Activated T-cell treated with anti-CD3 and anti-CD28 coated beads, Interleukin-2, amount 50 U/mL, for 1 hour (primary cell): ENCODE results near the gene H19.
A peak's percentile ranks its signal among the peaks of the same experiment; 100 is the strongest.

ENCODE experiments used
- DNase-seq: peaks from one replicate; pipeline ENCODE4 v3.0.0-alpha.2; 2020

Gene H19

DNA sequence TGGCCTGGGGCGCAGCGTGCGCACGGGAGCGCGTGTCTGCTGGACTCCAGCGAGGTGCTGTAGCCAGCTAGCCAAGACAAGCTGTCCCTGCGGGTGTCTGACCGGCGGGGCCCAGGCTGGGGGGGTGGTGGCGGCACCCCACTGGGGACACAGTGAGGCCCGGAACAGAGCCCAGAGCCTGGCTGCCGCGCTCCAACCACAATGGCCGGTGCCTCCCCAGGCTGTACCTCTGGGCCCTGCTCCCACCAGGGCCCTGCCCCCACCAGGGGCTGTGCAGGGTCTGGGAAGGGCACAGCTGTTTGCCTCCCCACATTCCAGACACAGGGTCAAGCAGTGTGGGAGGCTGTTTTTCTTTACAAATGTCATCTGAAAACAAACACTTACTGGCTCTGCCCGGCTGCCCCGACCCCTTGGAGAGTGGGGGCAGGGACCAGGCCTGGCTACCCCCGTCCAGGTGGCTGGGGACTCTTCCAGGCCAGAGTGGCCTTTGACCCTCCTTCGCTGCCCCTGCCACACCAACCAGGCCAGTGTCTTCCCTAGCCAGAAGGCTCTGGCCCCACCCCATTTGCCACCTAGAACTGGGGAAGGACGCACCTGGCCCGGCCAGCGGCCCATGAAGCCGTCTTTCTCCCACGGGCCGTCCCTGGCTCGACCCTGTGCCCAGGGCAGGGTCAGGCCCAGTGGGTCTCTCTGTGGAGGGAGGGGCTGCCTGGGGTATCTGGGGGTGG is 14.6 kb downstream of the H19 start:
- DNase-seq, result no peak

GRCh38 chr11:1979607-1980006 is 18.0 kb downstream of the H19 start:
- no peak for DNase-seq

- DNase-seq, result no peak
These were observed 18.7 kb downstream of the H19 start for GRCh38 chr11:1978720-1979473.

DNA sequence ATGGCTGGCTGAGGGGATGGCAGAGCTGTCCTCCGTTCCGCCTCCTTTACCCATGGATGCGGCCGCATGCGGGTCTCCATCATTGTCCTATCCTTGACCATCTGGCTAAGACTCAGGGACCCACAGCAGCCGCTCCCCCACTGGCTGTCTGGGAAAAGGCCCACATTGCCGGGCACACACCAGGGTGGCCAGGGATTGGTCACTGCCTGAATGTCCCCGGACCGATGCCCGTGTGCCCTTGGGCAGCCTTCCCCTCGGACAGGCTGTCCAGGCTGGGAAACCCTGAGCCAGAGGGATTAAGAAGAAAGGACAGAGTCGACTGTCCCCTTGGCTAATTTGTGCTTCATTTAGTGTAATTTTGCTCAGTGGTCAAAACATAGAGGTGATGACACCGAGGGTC is 22.5 kb downstream of the H19 start:
- no peak for DNase-seq

DNA sequence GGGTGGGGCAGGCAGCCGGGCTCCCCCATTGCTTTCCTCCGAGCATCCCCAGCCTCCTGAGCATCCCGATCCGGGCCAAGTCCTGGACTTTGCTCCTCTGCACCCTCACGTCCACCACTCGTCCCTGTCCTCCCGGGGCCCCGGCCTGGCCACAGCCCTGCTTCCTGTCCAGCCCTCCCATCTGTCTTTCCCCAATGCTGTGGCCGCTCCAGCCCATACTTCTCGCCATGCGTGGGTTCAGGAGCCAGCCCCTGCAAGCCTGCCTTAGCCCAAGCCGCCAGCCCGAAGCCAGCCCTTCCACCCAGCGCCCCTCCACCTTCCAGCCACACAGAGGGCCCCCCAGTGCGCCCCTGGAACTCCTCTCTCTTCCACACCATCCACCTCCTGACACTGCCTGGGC is 26.7 kb downstream of the H19 start:
- no peak for DNase-seq

GRCh38 chr11:1969776-1970175 is 27.9 kb downstream of the H19 start:
- DNase-seq, result no peak

GRCh38 chr11:1969035-1969434 is 28.6 kb downstream of the H19 start:
- no peak for DNase-seq

- DNase-seq, result no peak
These were observed 29.1 kb downstream of the H19 start for GRCh38 chr11:1968454-1969002.

DNA sequence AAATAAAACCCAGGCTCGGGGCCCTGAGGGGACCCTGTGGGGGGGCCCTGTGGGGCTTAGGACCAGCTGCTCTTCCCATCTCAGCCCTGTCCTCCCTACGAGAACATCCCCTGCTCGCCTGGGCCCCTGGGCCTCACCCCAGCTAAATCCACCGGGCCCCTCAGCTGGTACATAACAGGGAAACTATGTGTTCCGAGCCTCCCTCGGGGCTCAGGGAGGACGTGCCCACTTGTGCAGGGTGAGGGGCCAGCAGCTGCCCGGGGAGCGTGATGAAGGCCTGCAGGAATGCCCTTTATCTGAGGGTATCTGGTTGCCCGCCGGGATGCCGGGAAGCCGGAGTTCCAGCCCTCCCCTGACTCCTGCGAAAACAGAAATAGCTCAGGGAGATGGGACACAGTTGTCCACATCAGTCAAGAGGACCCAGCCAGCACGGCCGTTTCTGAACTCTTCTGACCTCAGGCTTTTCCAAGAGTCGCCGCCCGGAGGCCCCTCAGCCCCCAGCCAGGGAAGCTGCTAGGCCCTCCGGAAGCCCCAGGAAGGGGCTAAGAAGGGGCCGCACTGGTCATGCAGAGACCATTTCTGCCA is 29.9 kb downstream of the H19 start:
- DNase-seq, result no peak

DNA sequence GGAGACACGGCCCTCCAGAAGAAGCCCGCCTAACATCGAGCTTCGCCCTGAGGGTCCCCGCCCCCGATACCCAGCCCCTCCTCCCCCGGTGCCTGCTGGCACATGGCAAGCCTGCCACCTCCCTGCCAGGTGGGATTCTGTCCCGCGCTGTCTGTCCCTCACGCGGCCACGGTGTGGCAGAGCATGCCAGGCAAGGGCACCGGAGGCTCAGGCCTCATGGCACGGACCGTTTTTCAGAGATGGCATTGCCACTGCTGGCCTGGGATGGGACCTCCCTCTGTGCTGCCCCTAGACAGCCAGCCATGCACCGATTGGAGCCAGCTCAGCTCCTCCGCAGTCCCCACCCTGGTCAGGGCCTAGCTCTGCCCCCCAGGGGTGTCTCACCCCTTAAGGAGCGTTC is 31.1 kb downstream of the H19 start:
- DNase-seq, result no peak

DNA sequence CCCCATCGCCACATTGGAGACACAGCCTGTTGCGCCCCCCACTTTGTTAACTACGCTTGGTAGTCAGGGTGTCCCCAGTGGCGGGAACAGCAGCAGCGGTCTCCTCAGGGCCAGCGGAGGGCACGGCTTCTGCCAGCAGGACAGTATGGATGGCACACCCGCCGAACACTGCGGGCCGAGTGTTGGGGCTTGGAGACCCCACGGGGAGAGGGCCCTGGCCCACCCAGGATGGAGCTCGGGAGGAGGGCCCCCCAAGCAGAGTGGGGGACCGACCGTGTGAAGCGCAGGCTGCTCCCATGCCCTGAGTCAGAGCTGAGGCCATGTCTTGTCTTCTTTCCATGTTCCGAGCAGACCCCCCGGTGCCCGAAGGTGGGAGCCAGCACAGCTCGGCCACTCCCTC is 32.7 kb downstream of the H19 start:
- DNase-seq, result no peak

GRCh38 chr11:1964348-1964747 is 33.3 kb downstream of the H19 start:
- DNase-seq, result no peak

DNA sequence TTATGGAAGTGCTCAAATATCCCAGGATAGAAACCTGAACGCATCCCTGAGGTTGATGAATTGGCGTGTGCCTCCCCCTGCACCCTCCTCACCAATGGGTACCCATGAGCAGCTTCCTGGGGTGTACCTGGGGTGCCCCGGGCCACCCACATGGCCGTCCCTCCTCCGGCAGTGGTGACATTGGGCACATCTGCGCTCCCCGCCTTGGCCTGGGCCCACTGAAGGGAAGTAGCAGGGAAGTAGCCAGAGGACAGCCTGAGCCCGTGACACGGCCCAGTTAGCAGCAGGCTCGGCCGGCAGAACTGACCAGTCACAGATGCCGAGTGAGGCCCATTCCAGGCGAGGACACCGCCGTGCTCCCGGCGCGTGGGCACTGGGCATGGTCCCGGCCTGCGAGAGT is 33.8 kb downstream of the H19 start:
- no peak for DNase-seq

GRCh38 chr11:1959786-1960185 is 37.9 kb downstream of the H19 start:
- no peak for DNase-seq

DNA sequence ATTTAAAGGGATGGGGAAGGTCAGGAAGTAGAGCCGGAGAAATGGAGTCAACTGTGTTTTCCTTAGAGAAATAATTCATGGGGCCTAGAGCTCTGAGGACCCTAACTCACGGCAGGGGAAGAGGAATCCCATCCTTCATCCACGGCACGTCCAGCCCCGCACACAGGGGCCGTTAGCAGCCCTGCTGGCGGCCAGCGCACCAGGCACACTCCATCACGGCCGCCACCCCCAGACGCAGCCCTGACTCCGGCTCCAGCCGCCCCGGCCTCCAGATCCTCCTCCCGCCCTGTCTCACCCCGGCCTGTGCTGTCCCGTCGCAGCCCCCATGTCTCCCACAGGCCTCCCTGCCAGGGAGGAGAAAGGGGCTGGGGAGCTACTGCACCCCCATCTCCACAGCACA is 39.3 kb downstream of the H19 start:
- DNase-seq, result no peak

GRCh38 chr11:1953489-1954266 is 44.0 kb downstream of the H19 start:
- DNase-seq, result peak; percentile 18

- DNase-seq, result no peak
These were observed 44.7 kb downstream of the H19 start for GRCh38 chr11:1952806-1953482.

DNA sequence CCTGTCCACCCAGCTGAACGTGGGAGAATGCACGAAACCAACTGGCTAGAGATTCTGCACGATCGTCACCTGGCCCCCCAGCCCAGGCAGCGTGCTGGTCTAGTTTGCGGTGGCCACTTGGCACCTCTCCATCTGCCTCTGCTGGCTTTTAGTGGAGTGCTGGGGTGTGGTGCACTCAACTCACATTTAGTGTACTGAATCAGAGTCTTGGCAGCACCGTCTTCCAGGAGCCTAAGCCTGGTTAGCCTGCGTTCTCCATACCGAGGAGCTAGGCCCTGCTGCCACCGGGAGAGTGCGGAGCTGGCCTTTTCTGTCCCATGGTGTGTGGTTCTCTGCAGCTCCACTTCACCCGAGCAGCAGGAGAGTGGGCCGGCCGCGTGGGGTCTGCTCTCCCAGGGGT is 47.7 kb downstream of the H19 start:
- no peak for DNase-seq

DNA sequence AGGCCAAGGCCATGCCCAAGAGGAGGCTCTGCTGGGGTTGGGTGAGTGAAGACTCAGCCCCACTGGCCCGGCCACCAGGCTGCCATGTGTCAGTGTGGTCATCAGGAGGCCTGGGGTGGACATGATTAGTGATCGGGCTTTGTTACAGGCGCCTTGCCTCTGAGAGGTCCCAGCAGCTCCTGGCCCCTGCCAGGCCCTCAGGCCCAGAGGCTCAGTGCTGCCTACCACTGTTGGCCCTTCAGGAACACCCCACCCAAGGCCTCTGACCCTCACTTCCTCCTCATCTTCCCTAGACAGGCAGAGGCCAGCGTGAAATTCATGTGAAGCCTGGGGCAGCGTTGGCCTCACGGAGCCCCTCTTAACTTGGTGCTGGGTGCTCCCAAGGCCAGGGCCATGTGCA is 48.3 kb downstream of the H19 start:
- no peak for DNase-seq

GRCh38 chr11:1948389-1948788 is 49.3 kb downstream of the H19 start:
- DNase-seq, result no peak

GRCh38 chr11:1947592-1948237 is 49.9 kb downstream of the H19 start:
- DNase-seq, result no peak
